ENCODE measurements around the gene GARRE1. TPM values are rescaled to one million over a fixed set of nuclear protein-coding genes. Genes with fewer than 3 reads are reported as not detected.
A peak's percentile ranks its signal among the peaks of the same experiment; 100 is the strongest.

Gene GARRE1
- total RNA-seq, 1 donor from 2014 or later = 20.1 TPM

GRCh38 chr19:34231439-34231838, 22.9 kb upstream of the GARRE1 start:
- H3K4me1 ChIP-seq (ENCODE audit: insufficient read depth, low read length) = peaks cover 26% of the 10 kb centered on the region

GRCh38 chr19:34232566-34233481, 21.5 kb upstream of the GARRE1 start:
- Histone ChIP-seq H3K9ac (ENCODE audit: low read length) (peak overlapping the region; percentile 71), H3K9me3 (ENCODE audit: insufficient read depth, low read depth, low read length) (no peaks in the 10 kb centered on the region), H3K4me2 (ENCODE audit: low read length) (peak overlapping the region; percentile 73), H3K27me3 (ENCODE audit: insufficient read depth, low read length) (no peaks in the 10 kb centered on the region), H3K36me3 (ENCODE audit: insufficient read depth, low read length) (peaks cover 14% of the 10 kb centered on the region), H3K79me2 (ENCODE audit: insufficient read depth, low read length) (peaks cover 7% of the 10 kb centered on the region), H4K20me1 (ENCODE audit: insufficient read depth, low read length) (peaks cover 23% of the 10 kb centered on the region), H3K4me3 (ENCODE audit: insufficient read depth, low read depth, low read length) (no peak overlapping the region), H3K27ac (ENCODE audit: low read depth, low read length) (peak overlapping the region; percentile 94), H2AFZ (ENCODE audit: low read depth, low read length) (no peak overlapping the region), H3K4me1 (ENCODE audit: insufficient read depth, low read length) (peaks cover 23% of the 10 kb centered on the region)
- Mint-ChIP-seq H3K9me3 (ENCODE audit: unreplicated experiment) (no peaks in the 10 kb centered on the region), H3K4me3 (ENCODE audit: unreplicated experiment) (no peak overlapping the region), H3K36me3 (ENCODE audit: low read depth, unreplicated experiment) (peaks cover 12% of the 10 kb centered on the region), H3K4me1 (ENCODE audit: low read depth, unreplicated experiment) (peaks cover 26% of the 10 kb centered on the region), H3K27ac (ENCODE audit: unreplicated experiment) (peak overlapping the region; percentile 81), H3K27me3 (ENCODE audit: low read depth, unreplicated experiment) (no peaks in the 10 kb centered on the region)
- TF ChIP-seq EZH2 (IDR thresholded peaks at IDR 0.05; ENCODE audit: insufficient read depth, low read length) (no peak), CTCF (IDR thresholded peaks at IDR 0.05; ENCODE audit: insufficient read depth, low read depth, low read length) (no peak)
- DNase-seq (ENCODE audit: low read depth) = peak; percentile 98
- peak; percentile 83 for FAIRE-seq

More at GRCh38 chr19:34231439-34231838, 22.9 kb upstream of the GARRE1 start:
- Mint-ChIP-seq H3K4me3 (ENCODE audit: unreplicated experiment) (no peak overlapping the region), H3K4me1 (ENCODE audit: low read depth, unreplicated experiment) (peaks cover 19% of the 10 kb centered on the region), H3K9me3 (ENCODE audit: unreplicated experiment) (no peaks in the 10 kb centered on the region), H3K27ac (ENCODE audit: unreplicated experiment) (no peak overlapping the region), H3K27me3 (ENCODE audit: low read depth, unreplicated experiment) (no peaks in the 10 kb centered on the region), H3K36me3 (ENCODE audit: low read depth, unreplicated experiment) (peaks cover 10% of the 10 kb centered on the region)
- Histone ChIP-seq H3K27me3 (ENCODE audit: insufficient read depth, low read length) (no peaks in the 10 kb centered on the region), H3K4me2 (ENCODE audit: low read length) (no peak overlapping the region), H3K27ac (ENCODE audit: low read depth, low read length) (no peak overlapping the region), H3K4me3 (ENCODE audit: insufficient read depth, low read depth, low read length) (no peak overlapping the region), H4K20me1 (ENCODE audit: insufficient read depth, low read length) (peaks cover 27% of the 10 kb centered on the region), H3K79me2 (ENCODE audit: insufficient read depth, low read length) (peaks cover 7% of the 10 kb centered on the region), H3K9ac (ENCODE audit: low read length) (no peak overlapping the region), H3K9me3 (ENCODE audit: insufficient read depth, low read depth, low read length) (no peaks in the 10 kb centered on the region), H3K36me3 (ENCODE audit: insufficient read depth, low read length) (peaks cover 23% of the 10 kb centered on the region), H2AFZ (ENCODE audit: low read depth, low read length) (no peak overlapping the region)
- TF ChIP-seq CTCF (IDR thresholded peaks at IDR 0.05; ENCODE audit: insufficient read depth, low read depth, low read length) (no peak), EZH2 (IDR thresholded peaks at IDR 0.05; ENCODE audit: insufficient read depth, low read length) (no peak)
- FAIRE-seq = no peak
- DNase-seq (ENCODE audit: low read depth) = no peak
